ENCODE results near the gene ZC3H11A. TPM values are rescaled to one million over a fixed set of nuclear protein-coding genes. Genes with fewer than 3 reads are reported as not detected.
"Not testable (repeated sequence)": the region's sequence is repeated elsewhere in the genome, so short reads cannot be mapped to it uniquely, and the experiment has no call there.

ZC3H11A gene
- total RNA-seq, 4 donors from 2014 or later: 73.2 to 85.6 (median 81.3) TPM

DNA sequence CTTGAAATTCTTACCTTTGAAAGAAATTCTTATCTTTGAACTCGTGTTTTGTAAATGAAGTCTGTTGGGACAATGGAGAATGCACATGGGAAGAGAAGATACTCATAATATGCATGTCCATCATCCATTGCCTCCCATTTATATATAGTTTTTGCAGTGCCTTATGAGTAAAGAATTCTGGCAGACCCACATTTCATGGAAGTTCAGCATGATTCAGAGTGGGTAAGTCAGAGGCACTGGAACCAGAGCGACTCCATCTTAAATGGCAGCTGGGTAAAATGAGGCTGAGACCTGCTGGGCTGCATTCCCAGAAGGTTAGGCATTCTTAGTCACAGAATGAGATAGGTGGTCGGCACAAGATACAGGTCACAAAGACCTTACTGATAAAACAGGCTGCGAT, 16.6 kb upstream of the ZC3H11A start:
- TF ChIP-seq POLR2AphosphoS5 (IDR thresholded peaks at IDR 0.05) (no peak), EP300 (IDR thresholded peaks at IDR 0.05) (no peak), POLR2A (IDR thresholded peaks at IDR 0.05; ENCODE audit: low read depth) (no peak)
- TF ChIP-seq, protein P1, sequence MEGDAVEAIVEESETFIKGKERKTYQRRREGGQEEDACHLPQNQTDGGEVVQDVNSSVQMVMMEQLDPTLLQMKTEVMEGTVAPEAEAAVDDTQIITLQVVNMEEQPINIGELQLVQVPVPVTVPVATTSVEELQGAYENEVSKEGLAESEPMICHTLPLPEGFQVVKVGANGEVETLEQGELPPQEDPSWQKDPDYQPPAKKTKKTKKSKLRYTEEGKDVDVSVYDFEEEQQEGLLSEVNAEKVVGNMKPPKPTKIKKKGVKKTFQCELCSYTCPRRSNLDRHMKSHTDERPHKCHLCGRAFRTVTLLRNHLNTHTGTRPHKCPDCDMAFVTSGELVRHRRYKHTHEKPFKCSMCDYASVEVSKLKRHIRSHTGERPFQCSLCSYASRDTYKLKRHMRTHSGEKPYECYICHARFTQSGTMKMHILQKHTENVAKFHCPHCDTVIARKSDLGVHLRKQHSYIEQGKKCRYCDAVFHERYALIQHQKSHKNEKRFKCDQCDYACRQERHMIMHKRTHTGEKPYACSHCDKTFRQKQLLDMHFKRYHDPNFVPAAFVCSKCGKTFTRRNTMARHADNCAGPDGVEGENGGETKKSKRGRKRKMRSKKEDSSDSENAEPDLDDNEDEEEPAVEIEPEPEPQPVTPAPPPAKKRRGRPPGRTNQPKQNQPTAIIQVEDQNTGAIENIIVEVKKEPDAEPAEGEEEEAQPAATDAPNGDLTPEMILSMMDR (IDR thresholded peaks at IDR 0.05): no peak
- no peaks in the 10 kb centered on the region for H3K36me3 ChIP-seq
- H3K27ac ChIP-seq (replicated peaks in 1 of 4): no peak overlapping the region
- WGBS: 93% methylated on average over 4 of the region's 4 CpGs
- no peak for DNase-seq (ENCODE audit: extremely low spot score)
- no peaks in the 10 kb centered on the region for H3K4me1 ChIP-seq
- H3K9me3 ChIP-seq: no peaks in the 10 kb centered on the region
- H3K27me3 ChIP-seq: no peaks in the 10 kb centered on the region
- intact Hi-C loops (cut with DNase I): no loop called here
- no peak overlapping the region for H3K4me3 ChIP-seq

DNA sequence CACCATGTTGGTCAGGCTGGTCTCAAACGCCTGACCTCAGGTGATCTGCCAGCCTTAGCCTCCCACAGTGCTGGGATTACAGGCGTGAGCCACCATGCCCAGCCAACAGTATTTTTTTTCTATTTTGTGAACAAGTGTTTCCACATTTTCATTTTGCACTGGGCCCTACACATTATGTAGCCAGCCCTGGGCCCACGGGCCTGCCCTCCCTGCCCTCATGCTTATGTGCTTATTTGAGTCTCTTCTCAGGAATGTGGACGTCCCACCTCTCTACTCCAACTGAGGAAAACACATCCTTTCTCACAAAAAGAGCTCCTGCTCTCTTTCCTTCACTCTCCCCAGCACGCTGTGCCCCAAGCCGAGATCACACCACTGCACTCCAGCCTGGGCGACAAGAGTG, 13.5 kb upstream of the ZC3H11A start:
- no peak overlapping the region for H3K27ac ChIP-seq (replicated peaks in 1 of 4)
- H3K36me3 ChIP-seq: no peaks in the 10 kb centered on the region
- no peak for DNase-seq (ENCODE audit: extremely low spot score)
- intact Hi-C loops (cut with DNase I): no loop called here
- 94% methylated on average over 7 of the region's 7 CpGs for WGBS
- no peak overlapping the region for H3K4me3 ChIP-seq
- TF ChIP-seq POLR2A (IDR thresholded peaks at IDR 0.05; ENCODE audit: low read depth) (no peak), POLR2AphosphoS5 (IDR thresholded peaks at IDR 0.05) (no peak), EP300 (IDR thresholded peaks at IDR 0.05) (no peak)
- TF ChIP-seq, protein P1 (IDR thresholded peaks at IDR 0.05): no peak
- no peaks in the 10 kb centered on the region for H3K27me3 ChIP-seq
- no peaks in the 10 kb centered on the region for H3K4me1 ChIP-seq
- no peaks in the 10 kb centered on the region for H3K9me3 ChIP-seq

DNA sequence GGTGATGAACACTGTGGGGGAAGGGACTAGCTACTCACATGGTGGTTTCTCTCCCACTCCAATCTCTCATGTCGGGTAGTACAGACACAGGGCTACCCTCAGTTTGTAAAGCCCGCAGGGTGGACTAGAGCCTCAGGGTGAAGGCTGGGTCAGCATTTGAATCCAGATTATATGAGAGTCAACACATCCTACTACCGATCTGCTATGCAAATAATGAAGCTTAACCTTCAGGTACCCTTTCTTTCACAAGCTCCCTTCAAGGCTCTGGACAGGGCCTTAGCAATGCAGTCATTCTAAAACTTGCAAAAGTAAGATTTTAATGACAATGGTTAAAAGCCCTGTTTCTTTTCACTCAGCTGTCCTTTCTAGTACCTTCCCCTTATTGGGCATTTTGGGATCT, 5.5 kb upstream of the ZC3H11A start:
- Histone ChIP-seq H3K4me3 (no peak overlapping the region), H3K36me3 (no peaks in the 10 kb centered on the region), H3K4me1 (peaks cover 0 to 3% (median 3%) of the 10 kb centered on the region in 4 donors), H3K9me3 (no peaks in the 10 kb centered on the region), H3K27ac (replicated peaks in 1 of 4) (no peak overlapping the region), H3K27me3 (no peaks in the 10 kb centered on the region)
- intact Hi-C loops (cut with DNase I): no loop called here
- TF ChIP-seq EP300 (IDR thresholded peaks at IDR 0.05): no peak
- no peak for DNase-seq (ENCODE audit: extremely low spot score)
- 93% methylated on average over 3 of the region's 3 CpGs for WGBS

DNA sequence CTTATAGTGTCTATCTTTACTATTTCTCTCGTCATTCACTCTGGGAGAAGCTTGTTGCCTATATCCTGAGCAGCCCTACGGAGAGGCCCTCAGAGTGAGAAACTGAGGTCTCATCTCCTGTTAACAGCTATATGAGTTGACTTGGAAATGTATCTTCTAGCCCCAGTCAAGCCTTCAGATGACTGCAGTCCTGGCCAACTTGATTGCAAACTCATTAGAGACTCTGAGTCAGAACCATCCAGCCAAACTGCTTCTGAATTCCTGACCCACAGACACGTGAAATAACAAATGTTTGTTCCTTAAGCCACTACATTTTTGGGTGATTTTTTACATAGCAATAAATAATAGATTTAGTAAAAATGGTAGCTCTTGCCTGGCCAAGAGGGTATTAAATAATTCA, 3.9 kb upstream of the ZC3H11A start:
- TF ChIP-seq, protein P1 (IDR thresholded peaks at IDR 0.05): no peak
- TF ChIP-seq POLR2AphosphoS5 (IDR thresholded peaks at IDR 0.05) (no peak), EP300 (IDR thresholded peaks at IDR 0.05) (no peak), POLR2A (IDR thresholded peaks at IDR 0.05; ENCODE audit: low read depth) (no peak)
- no peak for DNase-seq (ENCODE audit: extremely low spot score)
- intact Hi-C loops (cut with DNase I): no loop called here
- Histone ChIP-seq H3K9me3 (no peaks in the 10 kb centered on the region), H3K36me3 (no peaks in the 10 kb centered on the region), H3K27ac (replicated peaks in 1 of 4) (no peak overlapping the region), H3K4me3 (no peak overlapping the region), H3K27me3 (no peaks in the 10 kb centered on the region), H3K4me1 (peaks cover 0 to 8% (median 7%) of the 10 kb centered on the region in 4 donors)
- 92% methylated on average over 3 of the region's 3 CpGs for WGBS

DNA sequence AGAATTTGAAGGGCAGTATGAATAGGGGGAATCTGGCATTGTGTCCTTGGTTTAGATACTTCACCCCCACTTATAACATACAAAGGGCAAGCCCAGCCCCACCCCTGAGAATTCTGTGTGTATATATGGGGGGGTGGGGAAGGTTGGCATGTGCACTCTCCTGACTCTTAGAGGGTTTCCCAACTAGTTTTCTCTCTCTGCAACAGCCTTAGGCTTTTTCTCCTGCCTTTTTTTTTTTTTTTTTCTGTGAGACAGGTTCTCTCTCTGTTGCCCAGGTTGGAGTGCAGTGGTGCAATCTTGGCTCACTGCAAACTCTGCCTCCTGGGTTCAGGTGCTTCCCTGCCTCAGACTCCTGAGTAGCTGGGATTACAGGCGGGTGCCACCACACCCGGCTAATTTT, 2.9 kb upstream of the ZC3H11A start:
- 90% methylated on average over 2 of the region's 2 CpGs for whole genome bisulfite sequencing
- Histone ChIP-seq H3K9me3 (no peaks in the 10 kb centered on the region), H3K27me3 (no peaks in the 10 kb centered on the region), H3K27ac (replicated peaks in 1 of 4) (no peak overlapping the region), H3K36me3 (no peaks in the 10 kb centered on the region), H3K4me3 (no peak overlapping the region), H3K4me1 (peaks cover 6 to 18% (median 17%) of the 10 kb centered on the region in 4 donors)
- intact Hi-C loops (cut with DNase I): no loop called here
- no peak for DNase-seq (ENCODE audit: extremely low spot score)
- TF ChIP-seq EP300 (IDR thresholded peaks at IDR 0.05) (no peak), POLR2A (IDR thresholded peaks at IDR 0.05; ENCODE audit: low read depth) (no peak), POLR2AphosphoS5 (IDR thresholded peaks at IDR 0.05) (no peak)
- TF ChIP-seq, protein P1 (IDR thresholded peaks at IDR 0.05): no peak

DNA sequence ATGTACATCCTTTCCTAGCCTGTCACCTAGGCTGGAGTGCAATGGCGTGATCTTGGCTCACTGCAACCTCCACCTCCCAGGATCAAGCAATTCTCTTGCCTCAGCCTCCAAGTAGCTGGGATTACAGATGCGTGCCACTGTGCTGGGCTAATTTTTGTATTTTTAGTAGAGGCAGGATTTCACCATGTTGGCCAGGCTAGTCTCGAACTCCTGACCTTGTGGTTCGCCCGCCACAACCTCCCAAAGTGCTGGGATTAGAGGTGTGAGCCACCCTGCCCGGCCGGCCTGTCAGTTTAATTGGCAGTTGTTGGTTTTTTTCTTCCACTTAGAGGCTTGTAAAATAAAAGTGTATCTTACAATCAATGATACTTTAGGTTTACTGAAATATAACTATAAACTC, 1.9 kb upstream of the ZC3H11A start:
- H3K27me3 ChIP-seq; H3K27ac ChIP-seq (replicated peaks in 1 of 4); H3K36me3 ChIP-seq; H3K4me3 ChIP-seq; intact Hi-C loops (cut with DNase I); DNase-seq (ENCODE audit: extremely low spot score); H3K9me3 ChIP-seq: not testable (repeated sequence)
- H3K4me1 ChIP-seq: peaks cover 16 to 29% (median 27%) of the 10 kb centered on the region in 4 donors
- 96% methylated on average over 7 of the region's 7 CpGs for WGBS
